ENCODE data around the gene PTPRT.
"Not testable (repeated sequence)": the region's sequence is repeated elsewhere in the genome, so short reads cannot be mapped to it uniquely, and the experiment has no call there.

The PTPRT gene

DNA sequence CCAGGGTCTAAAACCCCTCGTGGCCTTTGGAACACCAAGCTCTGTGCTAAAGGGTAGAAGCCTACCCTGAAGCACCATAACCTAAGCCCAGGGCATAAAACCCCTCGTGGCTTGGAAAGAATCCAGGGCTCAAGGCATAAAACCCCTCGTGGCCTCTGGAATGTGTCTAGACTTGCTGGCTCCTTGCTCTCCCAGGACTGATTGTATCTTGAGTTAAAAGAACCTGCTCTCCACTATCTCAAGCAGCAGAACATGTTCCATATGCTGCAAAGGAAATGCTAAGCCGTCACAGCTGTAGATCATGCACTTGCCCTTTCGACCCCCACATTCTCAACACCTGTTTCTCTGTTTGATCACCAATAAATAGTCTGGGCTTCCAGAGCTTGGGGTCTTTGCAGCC lies 288.9 kb downstream of the PTPRT start:
- DNase-seq = not testable (repeated sequence)

DNA sequence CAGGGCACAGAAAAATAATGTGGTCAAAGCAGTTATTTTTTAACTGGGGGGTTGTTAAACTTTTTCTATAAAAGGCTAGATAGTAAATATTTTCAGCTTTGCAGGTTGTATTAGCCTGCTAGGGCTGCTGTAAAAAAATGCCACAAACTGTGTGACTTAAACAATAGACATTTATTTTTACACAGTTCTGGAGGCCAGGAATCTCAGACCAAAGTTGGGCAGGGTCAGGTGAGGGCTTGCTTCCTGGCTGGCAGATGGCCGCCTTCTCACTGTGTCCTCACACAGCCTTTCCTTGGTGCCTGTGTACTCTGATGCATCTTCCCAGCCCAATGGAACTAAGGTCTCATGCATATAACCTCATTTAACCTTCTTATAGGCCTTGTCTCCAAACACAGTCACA lies 294.7 kb downstream of the PTPRT start:
- DNase-seq = no peak

GRCh38 chr20:42894483-42894882 lies 295.2 kb downstream of the PTPRT start:
- DNase-seq = no peak

- no peak for DNase-seq
These were observed 300.2 kb downstream of the PTPRT start for GRCh38 chr20:42889517-42889916.

GRCh38 chr20:42887281-42887680 lies 302.4 kb downstream of the PTPRT start:
- no peak for DNase-seq

- DNase-seq = no peak
These were observed 302.9 kb downstream of the PTPRT start for GRCh38 chr20:42886801-42887200.

DNA sequence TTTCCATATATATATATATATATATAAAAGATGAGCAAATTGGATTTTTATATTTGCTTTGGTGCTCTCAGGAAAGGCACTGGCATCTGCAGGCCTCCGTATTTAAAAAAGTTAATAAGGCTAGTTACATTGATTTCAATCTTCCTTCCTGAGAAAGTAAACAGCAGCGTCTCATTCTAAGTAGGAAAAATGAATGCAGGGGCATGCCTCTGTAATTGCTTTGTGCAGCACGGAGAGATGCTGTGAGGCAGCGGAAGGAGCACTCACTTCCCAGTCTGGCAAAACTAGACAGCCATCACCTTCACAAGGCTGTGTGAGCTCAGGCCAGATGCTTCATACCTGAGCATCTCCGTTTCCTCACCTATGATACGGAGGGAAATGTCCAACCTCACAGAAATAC lies 303.7 kb downstream of the PTPRT start:
- no peak for DNase-seq

GRCh38 chr20:42875581-42875980 lies 314.1 kb downstream of the PTPRT start:
- DNase-seq = no peak

DNA sequence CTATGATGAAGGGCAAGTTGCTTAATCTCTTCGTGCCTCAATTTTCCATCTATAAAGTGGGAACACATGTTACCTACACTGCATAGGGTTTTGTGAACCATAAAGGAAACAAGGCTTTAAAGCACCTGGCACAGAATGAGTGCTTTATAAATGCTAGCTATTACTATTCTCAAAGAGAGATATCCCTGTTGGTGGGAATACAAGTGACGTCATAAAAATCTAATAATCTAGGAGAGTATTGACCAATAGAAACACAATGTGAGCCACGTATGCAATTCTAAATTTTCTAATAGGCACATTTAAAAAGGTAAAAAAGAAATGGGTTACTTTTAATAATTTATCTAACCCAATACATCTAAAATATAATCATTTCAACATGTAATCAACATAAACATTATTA lies 316.4 kb downstream of the PTPRT start:
- no peak for DNase-seq

GRCh38 chr20:42864116-42864515 lies 325.6 kb downstream of the PTPRT start:
- DNase-seq = no peak

DNA sequence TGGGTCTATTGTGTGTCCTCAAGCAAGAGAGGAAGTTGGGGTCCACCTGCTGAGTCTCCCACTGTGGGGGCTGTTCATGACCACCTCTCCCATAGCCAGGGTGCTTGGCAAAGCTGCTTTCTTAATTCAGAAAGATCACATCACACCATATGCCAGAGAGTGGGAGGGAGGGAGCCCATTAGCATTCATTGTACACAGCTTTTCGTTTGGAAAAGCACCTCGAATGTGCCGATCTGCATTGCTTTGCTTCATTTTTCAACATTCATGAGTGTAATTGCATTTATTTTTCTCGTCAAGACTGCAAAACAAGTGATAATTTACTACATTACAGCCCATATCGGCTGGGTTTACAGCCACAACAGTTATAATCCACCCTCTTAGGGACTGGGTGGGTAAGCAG lies 327.3 kb downstream of the PTPRT start:
- DNase-seq = no peak

GRCh38 chr20:42857446-42857845 lies 332.3 kb downstream of the PTPRT start:
- no peak for DNase-seq

- no peak for DNase-seq
These were observed 333.8 kb downstream of the PTPRT start for GRCh38 chr20:42855896-42856295.

DNA sequence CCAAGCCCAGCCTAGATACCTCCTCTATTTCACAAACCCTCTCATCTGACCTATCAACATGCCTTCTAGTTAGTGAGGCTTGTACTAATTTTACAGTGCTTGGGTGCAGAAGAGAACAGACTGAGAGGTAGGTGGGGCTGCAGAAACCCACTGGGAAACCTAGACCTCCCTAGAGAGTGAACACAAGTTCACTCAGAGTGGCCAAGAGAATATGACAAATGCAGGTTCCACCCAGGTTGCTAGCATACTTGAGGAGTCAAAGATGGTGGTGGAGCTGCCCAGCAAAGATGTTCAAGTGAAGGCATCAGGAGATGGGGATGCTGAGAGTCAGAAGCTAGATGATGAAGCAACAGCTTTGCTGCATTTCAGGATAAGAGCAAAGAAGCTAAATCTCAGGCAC lies 337.0 kb downstream of the PTPRT start:
- no peak for DNase-seq

DNA sequence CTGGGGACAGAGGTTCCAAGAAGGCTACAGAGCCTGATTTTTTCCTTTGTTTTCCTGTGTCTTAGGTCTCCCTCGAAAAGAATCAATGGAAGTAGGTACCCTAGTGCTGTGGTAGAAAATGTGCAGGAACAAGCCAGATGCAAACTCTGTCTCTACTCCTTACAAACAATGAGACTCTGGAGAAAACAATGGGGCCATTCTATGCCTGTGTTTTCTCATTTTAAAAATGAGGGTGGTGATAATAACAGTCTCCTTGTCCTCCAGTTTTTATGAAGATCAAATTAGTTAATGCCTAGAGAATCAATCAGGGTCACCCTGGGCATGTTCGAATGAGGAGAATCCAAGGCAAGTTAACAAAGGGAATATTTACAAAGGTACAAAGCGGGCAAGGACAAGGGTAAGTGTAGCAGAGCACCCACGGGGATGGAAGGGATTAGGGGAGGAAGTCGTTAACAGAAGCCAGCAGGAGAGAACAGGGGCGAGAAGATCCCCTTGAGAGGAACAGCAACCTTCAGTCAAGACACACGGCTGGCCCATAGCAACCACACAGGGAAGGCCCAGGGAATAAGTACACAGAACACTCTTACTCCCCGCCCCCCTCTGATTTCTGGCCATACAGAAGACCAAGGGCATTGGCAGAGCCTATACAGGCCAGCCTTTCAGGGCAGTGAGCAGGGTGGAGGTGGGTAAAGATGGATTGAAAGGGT lies 342.8 kb downstream of the PTPRT start:
- no peak for DNase-seq

GRCh38 chr20:42844751-42845150 lies 345.0 kb downstream of the PTPRT start:
- no peak for DNase-seq

DNA sequence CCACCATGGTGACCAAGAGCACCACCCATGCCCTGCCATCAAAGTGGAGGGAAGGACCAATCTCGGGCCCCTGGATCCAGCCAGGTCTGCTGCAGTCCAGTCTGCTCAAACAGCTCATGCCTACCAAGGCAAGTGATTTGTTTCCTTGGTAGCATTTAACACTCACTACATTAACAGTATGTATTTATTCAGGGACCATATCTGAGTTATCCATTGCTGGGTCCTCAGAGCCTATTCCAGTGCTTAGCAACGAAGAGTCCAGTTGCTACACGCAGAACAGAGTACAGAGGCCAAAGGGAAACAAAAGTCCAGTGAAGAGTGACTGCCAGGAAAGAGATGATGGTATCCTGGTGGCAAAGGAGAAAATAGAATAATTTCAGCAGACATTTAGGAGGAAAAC lies 352.2 kb downstream of the PTPRT start:
- no peak for DNase-seq

- no peak for DNase-seq
These were observed 353.4 kb downstream of the PTPRT start for GRCh38 chr20:42836339-42836738.

- DNase-seq = no peak
These were observed 381.8 kb downstream of the PTPRT start for GRCh38 chr20:42807876-42808275.

GRCh38 chr20:42795111-42795695 lies 394.5 kb downstream of the PTPRT start:
- DNase-seq = no peak

- no peak for DNase-seq
These were observed 397.7 kb downstream of the PTPRT start for GRCh38 chr20:42792052-42792451.

- no peak for DNase-seq
These were observed 399.6 kb downstream of the PTPRT start for GRCh38 chr20:42790111-42790510.

DNA sequence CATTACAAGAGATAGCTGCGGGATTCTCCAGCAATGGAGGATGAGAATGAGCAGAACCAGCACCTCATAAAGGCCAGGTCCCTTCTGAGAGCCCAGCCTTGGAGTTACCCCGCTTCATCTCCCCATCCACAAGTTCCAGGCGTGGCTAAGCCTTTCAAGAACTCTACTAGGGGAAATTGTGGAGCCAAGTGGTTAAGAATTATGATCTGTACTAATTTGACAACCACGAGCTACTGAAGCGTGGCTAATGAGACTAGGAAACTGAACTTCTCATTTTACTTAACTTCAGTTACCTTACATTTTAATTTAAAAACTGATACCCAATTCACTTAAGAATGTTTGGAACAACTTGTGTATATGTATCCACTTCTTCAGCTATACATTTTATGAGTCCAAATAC lies 401.0 kb downstream of the PTPRT start:
- DNase-seq = no peak

- DNase-seq = no peak
These were observed 404.7 kb downstream of the PTPRT start for GRCh38 chr20:42785041-42785440.

DNA sequence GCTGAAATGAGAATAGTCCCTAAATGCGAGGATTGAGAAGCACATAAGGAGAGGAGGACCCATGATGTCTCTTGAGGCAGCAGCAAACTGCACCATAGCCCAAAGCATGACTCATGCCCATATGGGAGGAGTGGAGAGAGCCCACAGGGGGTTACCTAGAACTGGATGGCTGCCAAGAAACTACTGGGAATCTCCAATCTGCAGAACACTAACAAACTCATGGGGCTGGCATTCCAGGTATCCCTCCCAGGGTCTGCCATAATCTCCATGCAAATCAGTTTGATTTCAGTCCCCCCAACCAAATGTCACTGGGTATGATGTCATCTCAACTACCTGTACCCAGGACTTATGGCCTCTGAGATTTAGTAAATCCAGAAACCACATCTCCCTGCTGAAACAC lies 410.5 kb downstream of the PTPRT start:
- DNase-seq = no peak

Data from OCI-M1 (cell line).